Testis (tissue), 3 donors: ENCODE data around the gene RTKN. TPM values are rescaled to one million over a fixed set of nuclear protein-coding genes. Genes with fewer than 3 reads are reported as not detected.

Source experiments
- DNase-seq: peaks from one replicate; pipeline ENCODE4 v3.0.0-alpha.2; 2019
- H3K27ac ChIP-seq, 2 donors: fragments of 200-600 bp; sonication (generic); one replicate each; pipeline ENCODE4 v1.5.1; 2019
- H3K27me3 ChIP-seq: fragments of 200-600 bp; sonication (generic); one replicate; pipeline ENCODE4 v1.5.1; 2019
- H3K36me3 ChIP-seq: fragments of 200-600 bp; sonication (generic); one replicate; pipeline ENCODE4 v1.5.1; 2017; ENCODE audit warnings: low read depth; ENCODE audit errors: missing control alignments
- H3K4me1 ChIP-seq: fragments of 200-600 bp; sonication (generic); one replicate; pipeline ENCODE4 v1.5.1; 2019
- H3K4me3 ChIP-seq, 2 donors: fragments of 200-600 bp; sonication (generic); one replicate each; pipeline ENCODE4 v1.5.1; 2017 to 2019
- H3K9me3 ChIP-seq: fragments of 200-600 bp; sonication (generic); one replicate; pipeline ENCODE4 v1.5.1; 2017
- CTCF ChIP-seq, 3 experiments: fragments of 450-650 bp in 2 of 3; fragments of 200-600 bp in 1 of 3; sonication (generic) in 1 of 3; IDR thresholded peaks; one replicate each; pipeline ENCODE4 v1.5.1; 2016 to 2019; ENCODE audit warnings: antibody characterized with exemption in 3 of 3, mild to moderate bottlenecking in 2 of 3, moderate library complexity in 1 of 3
- POLR2A ChIP-seq: fragments of 450-650 bp; IDR thresholded peaks from one replicate; pipeline ENCODE4 v1.6.1; 2017; ENCODE audit warnings: antibody characterized with exemption, mild to moderate bottlenecking, moderate library complexity
- WGBS, 2 donors: methylation state at CpG; one replicate each; pipeline ENCODE4 v1.1.5; 2018; 5-methylcytosine and 5-hydroxymethylcytosine counted together
- intact Hi-C: fragments of 100-400 bp; cut with DNase I; formaldehyde crosslinking; loops from one replicate; pipeline ENCODE4 v1.15.1; 2023; ENCODE audit warnings: low total_unique reads
- polyA plus RNA-seq: library from polyadenylated mRNA; stranded (reverse); fragments of 350-450 nt; fragmentation: Illumina TruSeq; extraction: RNeasy Lipid Tissue Mini Kit (QIAGEN cat#74804); gene quantifications from one replicate; pipeline ENCODE4 v1.2.3, GENCODE V29; 2014; ENCODE audit warnings: low read depth, low replicate concordance; ENCODE audit not compliant: insufficient read depth
- total RNA-seq, 2 donors: library from RNA; depleted of rRNA; stranded (reverse); fragments of >200 nt; gene quantifications; one replicate each; pipeline ENCODE4 v1.2.3, GENCODE V29; 2016

The RTKN gene
- total and polyA plus RNA-seq, 3 donors from 2014 or later = 8.8 to 12.8 (median 11.1) TPM

- intact Hi-C loops = no loop called here
- Histone ChIP-seq H3K36me3 (no peaks in the 10 kb centered on the region), H3K4me1 (no peaks in the 10 kb centered on the region), H3K4me3 (no peak overlapping the region), H3K27me3 (no peaks in the 10 kb centered on the region), H3K9me3 (no peaks in the 10 kb centered on the region), H3K27ac (no peak overlapping the region)
- TF ChIP-seq CTCF (IDR thresholded peaks at IDR 0.05) (no peak), POLR2A (no peak)
- no peak for DNase-seq
- WGBS, 2 donors = 89 to 94% methylated on average over 4 to 5 of the region's 5 CpGs
Measured at GRCh38 chr2:74428675-74429074, 13.1 kb downstream of the RTKN start.

- Histone ChIP-seq H3K36me3 (no peaks in the 10 kb centered on the region), H3K27ac (no peak overlapping the region), H3K4me3 (no peak overlapping the region), H3K4me1 (no peaks in the 10 kb centered on the region), H3K9me3 (no peaks in the 10 kb centered on the region), H3K27me3 (no peaks in the 10 kb centered on the region)
- TF ChIP-seq POLR2A (no peak), CTCF (IDR thresholded peaks at IDR 0.05) (no peak)
- no peak for DNase-seq
- 82 to 90% methylated on average over 3 of the region's 3 CpGs for WGBS, 2 donors
- intact Hi-C loops = no loop called here
Measured at GRCh38 chr2:74427551-74427950, 14.2 kb downstream of the RTKN start.

GRCh38 chr2:74426181-74426758 is 15.5 kb downstream of the RTKN start:
- intact Hi-C loops = no loop called here
- DNase-seq = no peak
- H3K9me3 ChIP-seq = no peaks in the 10 kb centered on the region
- no peak for TF ChIP-seq POLR2A
- no peak for TF ChIP-seq CTCF (IDR thresholded peaks at IDR 0.05)
- WGBS, 2 donors = 87 to 92% methylated on average over 12 to 14 of the region's 14 CpGs
- H3K4me1 ChIP-seq = no peaks in the 10 kb centered on the region
- no peak overlapping the region for H3K4me3 ChIP-seq
- no peak overlapping the region for H3K27ac ChIP-seq
- H3K27me3 ChIP-seq = no peaks in the 10 kb centered on the region
- no peaks in the 10 kb centered on the region for H3K36me3 ChIP-seq

- WGBS, 2 donors = 49 to 77% methylated on average over 3 to 7 of the region's 7 CpGs
- TF ChIP-seq CTCF (IDR thresholded peaks at IDR 0.05) = no peak
- TF ChIP-seq POLR2A = no peak
Measured at GRCh38 chr2:74425523-74425922, 16.2 kb downstream of the RTKN start.

GRCh38 chr2:74424995-74425406 is 16.7 kb downstream of the RTKN start:
- Histone ChIP-seq H3K36me3 (no peaks in the 10 kb centered on the region), H3K27me3 (no peaks in the 10 kb centered on the region), H3K4me3 (no peak overlapping the region), H3K4me1 (no peaks in the 10 kb centered on the region), H3K27ac (no peak overlapping the region), H3K9me3 (no peaks in the 10 kb centered on the region)
- intact Hi-C loops = no loop called here
- DNase-seq = no peak
- 87 to 95% methylated on average over 4 to 5 of the region's 5 CpGs for WGBS, 2 donors
- no peak for TF ChIP-seq POLR2A
- no peak for TF ChIP-seq CTCF (IDR thresholded peaks at IDR 0.05)

More at GRCh38 chr2:74425523-74425922, 16.2 kb downstream of the RTKN start:
- Histone ChIP-seq H3K4me3 (no peak overlapping the region), H3K27ac (no peak overlapping the region), H3K36me3 (no peaks in the 10 kb centered on the region), H3K27me3 (no peaks in the 10 kb centered on the region), H3K4me1 (no peaks in the 10 kb centered on the region), H3K9me3 (no peaks in the 10 kb centered on the region)
- DNase-seq = no peak
- intact Hi-C loops = no loop called here
